GM12874 (cell line): ENCODE measurements around the gene KANK4.

Experiments
- TF ChIP-seq, protein P1 (sequence below): IDR thresholded peaks from 2 replicates; pipeline ENCODE4 v1.5.1; 2011; ENCODE audit warnings: low read depth, mild to moderate bottlenecking, control low read depth, low read length, moderate library complexity; ENCODE audit not compliant: insufficient read depth

Gene KANK4

DNA sequence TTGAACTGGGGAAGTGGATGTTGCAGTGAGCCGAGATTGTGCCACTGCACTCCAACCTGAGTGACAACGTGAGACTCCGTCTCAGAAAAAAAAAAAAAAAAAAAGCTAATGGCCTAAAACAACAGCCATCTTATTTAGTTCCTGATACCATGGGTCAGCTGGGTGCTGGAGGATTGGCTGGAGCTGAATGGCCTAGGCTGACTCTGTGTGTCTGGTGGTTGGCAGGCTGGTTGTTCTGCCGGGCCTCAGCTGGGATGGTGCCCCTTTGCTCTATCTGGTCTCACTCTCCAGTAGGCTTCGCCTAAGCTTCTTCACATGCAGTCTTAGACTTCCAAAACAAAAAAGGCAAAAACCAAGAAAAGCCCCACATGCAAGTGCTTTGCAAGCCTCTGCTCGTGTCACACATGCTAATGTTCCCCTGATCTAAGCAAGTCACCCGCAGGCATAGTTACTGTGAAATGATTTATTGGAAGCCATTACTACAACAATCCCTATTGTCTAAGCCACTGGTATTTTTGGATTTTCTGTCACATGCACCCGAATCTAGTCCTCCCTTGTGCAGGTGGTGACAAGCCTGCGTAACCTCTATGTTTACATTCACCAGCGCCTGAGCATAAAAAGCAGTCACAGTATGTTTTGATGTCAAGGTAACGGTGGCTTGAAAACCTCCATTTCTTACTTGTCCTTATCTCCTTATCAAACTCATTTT, 39.6 kb upstream of the KANK4 start:
- TF ChIP-seq, protein P1, sequence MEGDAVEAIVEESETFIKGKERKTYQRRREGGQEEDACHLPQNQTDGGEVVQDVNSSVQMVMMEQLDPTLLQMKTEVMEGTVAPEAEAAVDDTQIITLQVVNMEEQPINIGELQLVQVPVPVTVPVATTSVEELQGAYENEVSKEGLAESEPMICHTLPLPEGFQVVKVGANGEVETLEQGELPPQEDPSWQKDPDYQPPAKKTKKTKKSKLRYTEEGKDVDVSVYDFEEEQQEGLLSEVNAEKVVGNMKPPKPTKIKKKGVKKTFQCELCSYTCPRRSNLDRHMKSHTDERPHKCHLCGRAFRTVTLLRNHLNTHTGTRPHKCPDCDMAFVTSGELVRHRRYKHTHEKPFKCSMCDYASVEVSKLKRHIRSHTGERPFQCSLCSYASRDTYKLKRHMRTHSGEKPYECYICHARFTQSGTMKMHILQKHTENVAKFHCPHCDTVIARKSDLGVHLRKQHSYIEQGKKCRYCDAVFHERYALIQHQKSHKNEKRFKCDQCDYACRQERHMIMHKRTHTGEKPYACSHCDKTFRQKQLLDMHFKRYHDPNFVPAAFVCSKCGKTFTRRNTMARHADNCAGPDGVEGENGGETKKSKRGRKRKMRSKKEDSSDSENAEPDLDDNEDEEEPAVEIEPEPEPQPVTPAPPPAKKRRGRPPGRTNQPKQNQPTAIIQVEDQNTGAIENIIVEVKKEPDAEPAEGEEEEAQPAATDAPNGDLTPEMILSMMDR: no peak

GRCh38 chr1:62357916-62358315, 38.7 kb upstream of the KANK4 start:
- TF ChIP-seq, protein P1: no peak

DNA sequence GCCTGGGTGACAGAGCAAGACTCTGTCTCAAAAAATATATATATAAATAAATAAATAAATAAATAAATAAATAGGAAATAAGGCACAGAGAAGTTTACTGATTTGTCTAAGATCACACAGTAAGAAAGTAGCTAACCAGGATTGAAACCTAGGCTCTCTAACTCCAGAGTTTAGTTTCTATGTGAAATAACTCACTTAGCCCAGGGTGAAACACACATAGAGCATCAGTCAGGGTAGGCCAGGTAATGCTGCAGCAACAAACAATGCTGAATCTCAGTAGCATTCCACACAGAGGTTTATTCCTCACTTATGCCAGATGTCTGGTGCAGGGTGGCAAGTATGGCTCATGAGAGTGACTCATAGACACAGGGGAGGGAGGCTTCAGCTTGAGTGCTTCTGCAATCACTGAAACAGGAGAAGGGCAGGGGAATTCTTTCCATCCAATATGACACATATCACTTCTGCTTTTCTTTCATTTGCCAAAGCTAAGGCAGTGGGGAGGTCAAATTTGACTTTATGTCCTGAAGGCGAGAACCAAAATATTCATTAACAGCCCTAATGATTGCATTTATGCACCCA, 37.1 kb upstream of the KANK4 start:
- TF ChIP-seq, protein P1: no peak

DNA sequence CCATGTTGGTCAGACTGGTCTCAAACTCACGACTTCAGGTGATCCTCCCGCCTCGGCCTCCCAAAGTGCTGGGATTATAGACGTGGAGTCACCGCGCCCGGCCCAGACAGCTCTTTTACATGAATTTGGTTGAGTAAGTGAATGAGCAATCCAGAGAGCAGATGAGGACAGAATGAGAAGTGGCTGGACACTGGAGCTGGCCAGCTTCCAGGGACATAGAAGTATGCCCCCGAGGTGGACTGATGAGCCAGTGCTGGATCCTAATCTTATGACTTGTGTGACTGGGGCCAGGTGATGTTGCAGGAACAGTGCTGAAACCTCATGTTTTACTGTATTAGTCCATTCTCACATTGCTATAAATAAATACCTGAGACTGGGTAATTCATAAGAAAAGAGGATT, 35.9 kb upstream of the KANK4 start:
- TF ChIP-seq, protein P1: no peak

GRCh38 chr1:62353853-62354252, 34.6 kb upstream of the KANK4 start:
- TF ChIP-seq, protein P1: no peak

GRCh38 chr1:62352387-62352786, 33.2 kb upstream of the KANK4 start:
- TF ChIP-seq, protein P1: no peak

DNA sequence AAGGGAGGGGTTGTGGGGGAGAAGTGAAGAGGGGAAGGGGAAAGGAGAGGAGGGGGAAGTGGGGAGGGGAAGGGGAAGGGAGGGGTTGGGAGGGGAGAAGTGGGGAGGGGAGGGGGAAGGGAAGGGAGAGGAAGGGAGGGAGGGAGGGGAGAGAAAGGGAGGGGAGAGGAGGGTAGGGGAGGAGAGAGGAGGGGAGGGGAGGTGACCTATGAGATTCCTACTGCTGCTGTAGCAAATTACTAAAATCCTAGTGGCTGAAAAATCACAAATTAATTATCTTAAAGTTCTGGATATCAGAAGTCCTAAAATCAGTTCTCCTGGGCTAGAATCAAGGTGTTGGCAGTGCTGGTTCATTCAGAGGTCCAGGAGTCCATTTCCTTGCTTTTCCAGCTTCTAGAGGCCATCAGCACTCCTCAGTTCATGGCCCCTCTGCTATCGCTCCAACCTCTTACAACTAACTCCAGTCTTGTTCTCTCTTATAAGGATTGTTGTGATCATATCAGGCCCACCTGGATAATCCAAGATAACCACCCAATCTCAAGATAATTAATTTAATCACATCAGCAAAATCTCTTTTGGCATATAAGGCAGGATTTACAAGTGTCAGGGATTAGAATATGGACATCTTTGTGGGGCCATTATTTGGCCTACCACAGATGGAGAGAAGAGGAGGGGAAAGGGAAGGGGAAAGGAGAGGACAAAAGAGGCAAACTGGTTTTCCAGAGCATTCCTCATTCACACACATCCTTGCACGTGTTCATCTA, 30.4 kb upstream of the KANK4 start:
- TF ChIP-seq, protein P1: no peak
